K562 (cell line): ENCODE measurements around the gene PUM1. TPM values are rescaled to one million over a fixed set of nuclear protein-coding genes. Genes with fewer than 3 reads are reported as not detected.

Experiments
- ATAC-seq: fragments of 200-7000 bp; cut with Tn5 transposase; 3 replicates; pipeline ENCODE4 v1.9.1; 2020; ENCODE audit warnings: moderate library complexity
- BruUV-seq: library from RNA; stranded (reverse); fragments of 400-500 nt; replicated peaks from 2 replicates; lab custom pipeline; 2021; lab: Mats Ljungman, UMichigan
- CTCF ChIA-PET: fragments of 300-600 bp; formaldehyde crosslinking; extraction: SDS; loops from one replicate; lab custom pipeline; 2021; ENCODE audit warnings: low intra/inter-chr PET ratio; lab: Yijun Ruan, JAX
- POLR2A ChIA-PET: fragments of 300-600, 350-650 bp; sonication (Branson Sonifier 250); formaldehyde crosslinking; extraction: SDS; loops from one replicate; lab custom pipeline; 2021; ENCODE audit warnings: antibody characterized with exemption, inconsistent platforms; lab: Yijun Ruan, JAX
- DNase-seq, 4 experiments: peaks; one replicate each; pipeline versions ENCODE4 v3.0.0 to v3.0.0-alpha.2; 2011 to 2018; ENCODE audit warnings: low spot score in 3 of 4, mixed read lengths in 3 of 4; ENCODE audit errors: extremely low read depth in 1 of 4
- FAIRE-seq: peaks from 2 replicates; lab custom pipeline; 2011; peaks lifted over from hg19 to GRCh38; lab: Jason Lieb, UNC
- H2AFZ ChIP-seq: 2 replicates; pipeline ENCODE4 v1.6.0; 2011; ENCODE audit warnings: low read depth, low read length, control low read depth, inconsistent platforms
- H3K27ac ChIP-seq: fragments of 200-600 bp; 3 replicates; pipeline ENCODE4 v1.8.0; 2011; ENCODE audit warnings: low read depth, mild to moderate bottlenecking, control low read depth, inconsistent platforms, low read length, moderate library complexity, mixed read lengths; ENCODE audit errors: extremely low read depth
- H3K27me3 ChIP-seq, 2 experiments: fragments of 300-600 bp in 1 of 2; 2 replicates in 1 of 2; 3 replicates in 1 of 2; pipeline versions ENCODE4 v1.6.0 to v1.8.0; 2011; ENCODE audit warnings: inconsistent platforms in 2 of 2, low read length in 2 of 2, mild to moderate bottlenecking in 1 of 2, mixed read lengths in 1 of 2, moderate library complexity in 1 of 2; ENCODE audit not compliant: control insufficient read depth in 2 of 2, insufficient read depth in 2 of 2
- H3K36me3 ChIP-seq: fragments of 300-600 bp; 3 replicates; pipeline ENCODE4 v1.8.0; 2011; ENCODE audit warnings: mild to moderate bottlenecking, low read length, inconsistent platforms; ENCODE audit not compliant: control insufficient read depth, insufficient read depth
- H3K4me1 ChIP-seq, 2 experiments: fragments of 200-600 bp in 1 of 2; replicated peaks in 1 of 2; 2 replicates in 1 of 2; 3 replicates in 1 of 2; pipeline versions ENCODE4 v1.5.1 to v1.8.0; 2011; ENCODE audit warnings: inconsistent platforms in 2 of 2, low read length in 2 of 2, mild to moderate bottlenecking in 1 of 2, mixed read lengths in 1 of 2, moderate library complexity in 1 of 2; ENCODE audit not compliant: control insufficient read depth in 2 of 2, insufficient read depth in 2 of 2
- H3K4me2 ChIP-seq: 2 replicates; pipeline ENCODE4 v1.6.1; 2011; ENCODE audit warnings: low read length, control low read depth, inconsistent platforms, mixed read lengths; ENCODE audit not compliant: insufficient read depth
- H3K4me3 ChIP-seq: fragments of 200-600 bp; sonication (generic), shearing (Covaris generic); 2 replicates; pipeline ENCODE4 v1.5.1; 2016; ENCODE audit warnings: control low read depth, inconsistent platforms
- H3K79me2 ChIP-seq: fragments of 200-600 bp; 3 replicates; pipeline ENCODE4 v1.8.0; 2011; ENCODE audit warnings: low read length, inconsistent platforms; ENCODE audit not compliant: control insufficient read depth, insufficient read depth
- H3K9ac ChIP-seq, 2 experiments: 2 replicates each; pipeline versions ENCODE4 v1.6.0 to v1.6.1; 2011; ENCODE audit warnings: low read depth in 2 of 2, low read length in 2 of 2, control low read depth in 1 of 2, inconsistent platforms in 1 of 2, mild to moderate bottlenecking in 1 of 2, mixed read lengths in 1 of 2; ENCODE audit not compliant: insufficient read depth in 1 of 2
- H3K9me1 ChIP-seq: one replicate; pipeline ENCODE4 v1.6.0; 2011; ENCODE audit warnings: inconsistent platforms, mild to moderate bottlenecking, low read length, moderate library complexity; ENCODE audit not compliant: control insufficient read depth, insufficient read depth
- H3K9me3 ChIP-seq: replicated peaks from 2 replicates; pipeline ENCODE4 v1.5.1; 2011; ENCODE audit warnings: low read depth, low read length, inconsistent platforms; ENCODE audit not compliant: control insufficient read depth, insufficient read depth
- H4K20me1 ChIP-seq: replicated peaks from 2 replicates; pipeline ENCODE4 v1.6.1; 2011; ENCODE audit warnings: low read length, inconsistent platforms, mixed read lengths; ENCODE audit not compliant: control insufficient read depth, insufficient read depth
- CBFA2T2 ChIP-seq: fragments of 450-650 bp; conservative IDR thresholded peaks from 2 replicates; pipeline ENCODE4 v1.6.1; 2017; ENCODE audit warnings: mild to moderate bottlenecking
- CBFB ChIP-seq: sonication (generic); formaldehyde crosslinking; IDR thresholded peaks from 2 replicates; pipeline ENCODE4 v1.4.0; 2020; ENCODE audit warnings: mild to moderate bottlenecking, missing genetic modification reagents
- CEBPB ChIP-seq: fragments of 450-650 bp; IDR thresholded peaks from 2 replicates; pipeline ENCODE4 v1.6.1; 2016; ENCODE audit warnings: missing genetic modification characterization, missing compliant biosample characterization
- GABPB1 ChIP-seq: sonication (generic); formaldehyde crosslinking; IDR thresholded peaks from 2 replicates; pipeline ENCODE4 v1.8.0; 2022; ENCODE audit warnings: mild to moderate bottlenecking, missing genetic modification reagents
- KDM2B ChIP-seq: fragments of 250-450 bp; sonication (Bioruptor Pico); IDR thresholded peaks from 2 replicates; pipeline ENCODE4 v1.8.0; 2021; ENCODE audit warnings: mild to moderate bottlenecking, moderate library complexity
- MIER1 ChIP-seq: fragments of 450-650 bp; IDR thresholded peaks from 2 replicates; pipeline ENCODE4 v1.6.1; 2016; ENCODE audit warnings: antibody characterized with exemption, mild to moderate bottlenecking, low read depth
- NEUROD1 ChIP-seq: fragments of 150-350 bp; IDR thresholded peaks from 2 replicates; pipeline ENCODE4 v1.6.1; 2014; ENCODE audit warnings: borderline replicate concordance, low read length, low read depth; ENCODE audit not compliant: partially characterized antibody
- PHTF2 ChIP-seq: fragments of 250-450 bp; sonication (Bioruptor Pico); IDR thresholded peaks from 2 replicates; pipeline ENCODE4 v1.5.0; 2021; ENCODE audit warnings: mild to moderate bottlenecking
- SUPT5H ChIP-seq: fragments of 450-650 bp; IDR thresholded peaks from 2 replicates; pipeline ENCODE4 v1.6.1; 2016
- TAF7 ChIP-seq: fragments of 450-650 bp; IDR thresholded peaks from 2 replicates; pipeline ENCODE4 v1.6.1; 2016; ENCODE audit warnings: missing genetic modification characterization, missing compliant biosample characterization
- U2AF1 ChIP-seq: fragments of 200-400 bp; formaldehyde crosslinking; optimal IDR thresholded peaks from 2 replicates; pipeline ENCODE3; 2017; ENCODE audit warnings: mild to moderate bottlenecking, low read depth, low read length, moderate library complexity
- ZFP30 ChIP-seq: fragments of 250-450 bp; sonication (Bioruptor Pico); IDR thresholded peaks from 2 replicates; pipeline ENCODE4 v1.8.0; 2022; ENCODE audit warnings: moderate library complexity, mild to moderate bottlenecking, inconsistent platforms, borderline replicate concordance
- WGBS: fragments of 100-300 bp; shearing (Covaris generic); methylation state at CpG from one replicate; pipeline ENCODE4 v1.1.6; 2016; ENCODE audit warnings: low coverage, mixed read lengths; ENCODE audit not compliant: insufficient coverage; ENCODE audit errors: missing lambda C conversion rate; 5-methylcytosine and 5-hydroxymethylcytosine counted together
- in situ Hi-C: fragments of 300-500 bp; cut with MboI; formaldehyde crosslinking; loops from 4 replicates; pipeline ENCODE4 v1.15.0; 2018; ENCODE audit warnings: inconsistent platforms, mixed read lengths
- intact Hi-C: fragments of 100-400 bp; cut with micrococcal nuclease; formaldehyde crosslinking; loops from 2 replicates; pipeline ENCODE4 v1.14.2; 2022
- polyA plus RNA-seq, 8 experiments: library from polyadenylated mRNA; depleted of rRNA in 4 of 8; stranded (reverse) in 5 of 8; unstranded in 3 of 8; fragments of >200 nt; fragmentation: Nextera tagmentation in 2 of 8; fragmentation: Illumina TruSeq in 1 of 8; extraction: Ambion mirVana in 2 of 8; extraction: Trizol in 1 of 8; gene quantifications; 2 replicates each; pipeline versions ENCODE4 v1.2.1 to v1.2.3, GENCODE V29; 2011 to 2014; ENCODE audit warnings: inconsistent platforms in 1 of 8, missing spikeins in 1 of 8
- total RNA-seq, 7 experiments: library from RNA; depleted of rRNA in 6 of 7; stranded (reverse); fragments of >200 nt in 6 of 7; fragmentation: Illumina TruSeq in 2 of 7; extraction: Trizol in 2 of 7; gene quantifications; 2 replicates each; pipeline versions ENCODE4 v1.2.1 to v1.2.3, GENCODE V29; 2011 to 2021; ENCODE audit warnings: low replicate concordance in 1 of 7
- TF ChIP-seq, protein P1 (sequence below): fragments of 250-450 bp; sonication (Bioruptor Pico); IDR thresholded peaks from 2 replicates; pipeline ENCODE4 v1.5.1; 2021; ENCODE audit warnings: mild to moderate bottlenecking
- TF ChIP-seq, protein P2 (sequence below): IDR thresholded peaks from 2 replicates; pipeline ENCODE4 v1.6.1; 2014; ENCODE audit warnings: antibody characterized with exemption
- TF ChIP-seq, protein P3 (sequence below): sonication (generic); formaldehyde crosslinking; IDR thresholded peaks from 2 replicates; pipeline ENCODE4 v1.8.1; 2023; ENCODE audit warnings: missing genetic modification reagents, mild to moderate bottlenecking, borderline replicate concordance

The PUM1 gene
- total and polyA plus RNA-seq, 9 of the 15 experiments (the other 6 are each of a cell fraction or from before 2014, with no cell fraction given), result 37.7 to 104 (median 55.7) TPM

DNA sequence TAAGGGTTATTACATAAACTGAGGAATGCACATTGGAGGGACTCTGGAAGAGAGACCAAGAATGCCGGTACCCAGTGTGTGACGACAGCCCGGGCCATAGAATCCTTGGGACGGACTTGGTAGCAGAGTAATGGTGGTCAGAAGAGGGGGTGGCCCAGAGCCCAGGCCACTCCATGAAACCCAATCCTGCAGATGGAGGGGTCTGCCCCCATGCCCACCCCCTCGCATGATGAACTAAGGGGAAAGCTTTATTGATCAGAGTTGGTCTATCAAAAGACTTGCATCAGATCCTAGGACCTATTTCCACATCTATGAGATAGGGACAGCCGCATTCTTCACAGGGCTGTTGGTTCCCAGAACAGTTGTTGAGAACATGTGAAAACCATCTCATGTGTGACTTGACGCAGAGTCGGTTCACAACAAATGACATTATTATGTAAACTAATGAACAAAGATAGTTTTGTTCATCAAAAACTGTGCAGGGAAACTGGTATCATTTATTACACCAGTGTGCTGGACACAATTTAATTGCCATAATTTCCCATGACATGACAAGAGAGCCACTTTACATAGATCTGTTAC, 135.5 kb downstream of the PUM1 start:
- FAIRE-seq (no peak), DNase-seq (no peak), ATAC-seq (peak; percentile 40)
- H3K27ac ChIP-seq, result no peak overlapping the region
- no peaks in the 10 kb centered on the region; a peak in 2 of 5 replicates for H3K4me1 ChIP-seq
- no peak overlapping the region for H3K9ac ChIP-seq
- H3K4me2 ChIP-seq, result no peak overlapping the region
- H3K36me3 ChIP-seq, result peaks cover 39% of the 10 kb centered on the region; the same call in 2 of the 3 replicates
- H3K9me1 ChIP-seq, result no peaks in the 10 kb centered on the region
- no peaks in the 10 kb centered on the region for H3K9me3 ChIP-seq
- ChIA-PET CTCF (interaction anchor here (0.6 to 3.7 kb wide), 5 partner anchors 19 to 493 kb away, joined by 3 to 35 read pairs (median 3); no protein-coding TSS in a partner anchor), POLR2A (interaction anchor here (1.0 to 1.3 kb wide), 3 partner anchors 35 to 135 kb away, joined by 3 to 5 read pairs (median 3); no protein-coding TSS in a partner anchor)
- no peaks in the 10 kb centered on the region for H3K27me3 ChIP-seq
- H3K4me3 ChIP-seq, result no peak overlapping the region
- no peaks in the 10 kb centered on the region for H3K79me2 ChIP-seq
- 75% methylated on average over 8 of the region's 8 CpGs for WGBS
- in situ Hi-C loops (no loop called here), intact Hi-C loops (loop anchor here (1.0 kb wide), 3 partner anchors 19 to 151 kb away; no protein-coding TSS in a partner anchor)
- no TSS peak for BruUV-seq
- H2AFZ ChIP-seq, result no peak overlapping the region
- no peaks in the 10 kb centered on the region; the same call in 1 of the 2 replicates for H4K20me1 ChIP-seq
- TF ChIP-seq, protein P1, sequence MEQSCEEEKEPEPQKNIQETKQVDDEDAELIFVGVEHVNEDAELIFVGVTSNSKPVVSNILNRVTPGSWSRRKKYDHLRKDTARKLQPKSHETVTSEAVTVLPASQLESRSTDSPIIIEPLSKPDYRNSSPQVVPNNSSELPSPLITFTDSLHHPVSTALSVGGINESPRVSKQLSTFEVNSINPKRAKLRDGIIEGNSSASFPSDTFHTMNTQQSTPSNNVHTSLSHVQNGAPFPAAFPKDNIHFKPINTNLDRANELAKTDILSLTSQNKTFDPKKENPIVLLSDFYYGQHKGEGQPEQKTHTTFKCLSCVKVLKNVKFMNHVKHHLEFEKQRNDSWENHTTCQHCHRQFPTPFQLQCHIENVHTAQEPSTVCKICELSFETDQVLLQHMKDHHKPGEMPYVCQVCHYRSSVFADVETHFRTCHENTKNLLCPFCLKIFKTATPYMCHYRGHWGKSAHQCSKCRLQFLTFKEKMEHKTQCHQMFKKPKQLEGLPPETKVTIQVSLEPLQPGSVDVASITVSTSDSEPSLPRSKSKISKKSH, result no peak
- TF ChIP-seq TAF7 (tag) (no peak), SUPT5H (no peak), CEBPB (tag) (peak; percentile 13; the same call in 1 of the 2 replicates), PHTF2 (CRISPR knock-in tag) (no peak), CBFA2T2 (no peak), CBFB (CRISPR knock-in tag) (no peak), NEUROD1 (no peak), ZFP30 (CRISPR knock-in tag) (no peak), MIER1 (no peak), KDM2B (CRISPR knock-in tag) (no peak), U2AF1 (no peak), GABPB1 (CRISPR knock-in tag) (no peak)
- TF ChIP-seq, protein P2, sequence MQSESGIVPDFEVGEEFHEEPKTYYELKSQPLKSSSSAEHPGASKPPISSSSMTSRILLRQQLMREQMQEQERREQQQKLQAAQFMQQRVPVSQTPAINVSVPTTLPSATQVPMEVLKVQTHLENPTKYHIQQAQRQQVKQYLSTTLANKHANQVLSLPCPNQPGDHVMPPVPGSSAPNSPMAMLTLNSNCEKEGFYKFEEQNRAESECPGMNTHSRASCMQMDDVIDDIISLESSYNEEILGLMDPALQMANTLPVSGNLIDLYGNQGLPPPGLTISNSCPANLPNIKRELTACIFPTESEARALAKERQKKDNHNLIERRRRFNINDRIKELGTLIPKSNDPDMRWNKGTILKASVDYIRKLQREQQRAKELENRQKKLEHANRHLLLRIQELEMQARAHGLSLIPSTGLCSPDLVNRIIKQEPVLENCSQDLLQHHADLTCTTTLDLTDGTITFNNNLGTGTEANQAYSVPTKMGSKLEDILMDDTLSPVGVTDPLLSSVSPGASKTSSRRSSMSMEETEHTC, result no peak
- TF ChIP-seq, protein P3, sequence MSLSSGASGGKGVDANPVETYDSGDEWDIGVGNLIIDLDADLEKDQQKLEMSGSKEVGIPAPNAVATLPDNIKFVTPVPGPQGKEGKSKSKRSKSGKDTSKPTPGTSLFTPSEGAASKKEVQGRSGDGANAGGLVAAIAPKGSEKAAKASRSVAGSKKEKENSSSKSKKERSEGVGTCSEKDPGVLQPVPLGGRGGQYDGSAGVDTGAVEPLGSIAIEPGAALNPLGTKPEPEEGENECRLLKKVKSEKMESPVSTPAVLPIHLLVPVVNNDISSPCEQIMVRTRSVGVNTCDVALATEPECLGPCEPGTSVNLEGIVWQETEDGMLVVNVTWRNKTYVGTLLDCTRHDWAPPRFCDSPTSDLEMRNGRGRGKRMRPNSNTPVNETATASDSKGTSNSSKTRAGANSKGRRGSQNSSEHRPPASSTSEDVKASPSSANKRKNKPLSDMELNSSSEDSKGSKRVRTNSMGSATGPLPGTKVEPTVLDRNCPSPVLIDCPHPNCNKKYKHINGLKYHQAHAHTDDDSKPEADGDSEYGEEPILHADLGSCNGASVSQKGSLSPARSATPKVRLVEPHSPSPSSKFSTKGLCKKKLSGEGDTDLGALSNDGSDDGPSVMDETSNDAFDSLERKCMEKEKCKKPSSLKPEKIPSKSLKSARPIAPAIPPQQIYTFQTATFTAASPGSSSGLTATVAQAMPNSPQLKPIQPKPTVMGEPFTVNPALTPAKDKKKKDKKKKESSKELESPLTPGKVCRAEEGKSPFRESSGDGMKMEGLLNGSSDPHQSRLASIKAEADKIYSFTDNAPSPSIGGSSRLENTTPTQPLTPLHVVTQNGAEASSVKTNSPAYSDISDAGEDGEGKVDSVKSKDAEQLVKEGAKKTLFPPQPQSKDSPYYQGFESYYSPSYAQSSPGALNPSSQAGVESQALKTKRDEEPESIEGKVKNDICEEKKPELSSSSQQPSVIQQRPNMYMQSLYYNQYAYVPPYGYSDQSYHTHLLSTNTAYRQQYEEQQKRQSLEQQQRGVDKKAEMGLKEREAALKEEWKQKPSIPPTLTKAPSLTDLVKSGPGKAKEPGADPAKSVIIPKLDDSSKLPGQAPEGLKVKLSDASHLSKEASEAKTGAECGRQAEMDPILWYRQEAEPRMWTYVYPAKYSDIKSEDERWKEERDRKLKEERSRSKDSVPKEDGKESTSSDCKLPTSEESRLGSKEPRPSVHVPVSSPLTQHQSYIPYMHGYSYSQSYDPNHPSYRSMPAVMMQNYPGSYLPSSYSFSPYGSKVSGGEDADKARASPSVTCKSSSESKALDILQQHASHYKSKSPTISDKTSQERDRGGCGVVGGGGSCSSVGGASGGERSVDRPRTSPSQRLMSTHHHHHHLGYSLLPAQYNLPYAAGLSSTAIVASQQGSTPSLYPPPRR, result no peak
